Measurements from ENCODE around the gene OPA1.

The OPA1 gene, protein sequence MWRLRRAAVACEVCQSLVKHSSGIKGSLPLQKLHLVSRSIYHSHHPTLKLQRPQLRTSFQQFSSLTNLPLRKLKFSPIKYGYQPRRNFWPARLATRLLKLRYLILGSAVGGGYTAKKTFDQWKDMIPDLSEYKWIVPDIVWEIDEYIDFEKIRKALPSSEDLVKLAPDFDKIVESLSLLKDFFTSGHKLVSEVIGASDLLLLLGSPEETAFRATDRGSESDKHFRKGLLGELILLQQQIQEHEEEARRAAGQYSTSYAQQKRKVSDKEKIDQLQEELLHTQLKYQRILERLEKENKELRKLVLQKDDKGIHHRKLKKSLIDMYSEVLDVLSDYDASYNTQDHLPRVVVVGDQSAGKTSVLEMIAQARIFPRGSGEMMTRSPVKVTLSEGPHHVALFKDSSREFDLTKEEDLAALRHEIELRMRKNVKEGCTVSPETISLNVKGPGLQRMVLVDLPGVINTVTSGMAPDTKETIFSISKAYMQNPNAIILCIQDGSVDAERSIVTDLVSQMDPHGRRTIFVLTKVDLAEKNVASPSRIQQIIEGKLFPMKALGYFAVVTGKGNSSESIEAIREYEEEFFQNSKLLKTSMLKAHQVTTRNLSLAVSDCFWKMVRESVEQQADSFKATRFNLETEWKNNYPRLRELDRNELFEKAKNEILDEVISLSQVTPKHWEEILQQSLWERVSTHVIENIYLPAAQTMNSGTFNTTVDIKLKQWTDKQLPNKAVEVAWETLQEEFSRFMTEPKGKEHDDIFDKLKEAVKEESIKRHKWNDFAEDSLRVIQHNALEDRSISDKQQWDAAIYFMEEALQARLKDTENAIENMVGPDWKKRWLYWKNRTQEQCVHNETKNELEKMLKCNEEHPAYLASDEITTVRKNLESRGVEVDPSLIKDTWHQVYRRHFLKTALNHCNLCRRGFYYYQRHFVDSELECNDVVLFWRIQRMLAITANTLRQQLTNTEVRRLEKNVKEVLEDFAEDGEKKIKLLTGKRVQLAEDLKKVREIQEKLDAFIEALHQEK

DNA sequence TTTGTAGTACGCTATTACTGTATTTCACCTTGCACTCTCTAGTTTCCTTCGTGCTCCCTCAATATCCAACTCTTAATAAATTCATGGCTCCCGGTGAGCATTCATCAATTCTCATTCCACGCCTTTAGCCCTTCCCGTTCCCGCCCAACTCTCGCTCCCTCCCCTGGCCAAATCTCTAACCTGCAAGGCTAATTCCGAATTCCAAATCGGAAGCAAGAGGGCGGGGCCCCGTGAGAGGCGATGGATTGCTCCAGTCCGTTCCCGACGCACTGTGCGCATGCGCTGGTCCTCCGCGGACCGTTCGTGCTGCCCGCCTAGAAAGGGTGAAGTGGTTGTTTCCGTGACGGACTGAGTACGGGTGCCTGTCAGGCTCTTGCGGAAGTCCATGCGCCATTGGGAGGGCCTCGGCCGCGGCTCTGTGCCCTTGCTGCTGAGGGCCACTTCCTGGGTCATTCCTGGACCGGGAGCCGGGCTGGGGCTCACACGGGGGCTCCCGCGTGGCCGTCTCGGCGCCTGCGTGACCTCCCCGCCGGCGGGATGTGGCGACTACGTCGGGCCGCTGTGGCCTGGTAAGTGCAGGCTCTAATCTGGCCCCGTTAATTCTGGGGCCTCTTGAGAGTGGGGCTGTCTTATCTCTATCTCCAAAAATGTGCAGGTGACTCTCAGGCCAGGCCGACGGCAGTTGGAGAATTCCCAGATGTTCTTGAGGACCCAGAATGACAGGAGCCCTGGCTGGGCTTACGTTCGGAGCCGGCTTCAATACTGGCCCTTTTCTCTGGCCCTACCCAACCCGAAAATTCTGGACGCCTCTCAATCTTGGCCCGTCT, at the start of gene OPA1:
Gene OPA1, plus strand, starts transcription at position 368 of the 827 bp plus-strand sequence. Its CDS starts 170 bp downstream, at position 538.
- peak; percentile 94 for DNase-seq (ENCODE audit: low read depth)

DNA sequence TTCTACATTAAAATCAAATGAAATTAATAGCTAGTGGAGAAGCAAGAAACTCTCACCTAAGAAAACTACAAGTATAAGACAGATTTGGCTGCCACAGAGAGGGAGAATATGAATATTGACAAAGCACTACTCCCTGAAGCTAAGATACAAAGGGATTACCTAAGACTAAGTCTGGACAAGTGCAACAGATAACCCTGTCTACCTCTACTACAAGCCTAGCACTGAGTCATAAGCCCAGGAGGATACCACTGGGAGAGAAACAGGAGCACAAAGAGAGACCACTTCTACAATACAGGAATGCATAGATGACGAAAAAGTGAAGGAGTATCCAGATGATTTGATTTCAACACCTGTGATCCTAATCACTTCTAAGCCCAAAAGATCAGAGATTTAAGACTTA, 48.7 kb upstream of the OPA1 start:
- DNase-seq (ENCODE audit: low read depth): no peak

DNA sequence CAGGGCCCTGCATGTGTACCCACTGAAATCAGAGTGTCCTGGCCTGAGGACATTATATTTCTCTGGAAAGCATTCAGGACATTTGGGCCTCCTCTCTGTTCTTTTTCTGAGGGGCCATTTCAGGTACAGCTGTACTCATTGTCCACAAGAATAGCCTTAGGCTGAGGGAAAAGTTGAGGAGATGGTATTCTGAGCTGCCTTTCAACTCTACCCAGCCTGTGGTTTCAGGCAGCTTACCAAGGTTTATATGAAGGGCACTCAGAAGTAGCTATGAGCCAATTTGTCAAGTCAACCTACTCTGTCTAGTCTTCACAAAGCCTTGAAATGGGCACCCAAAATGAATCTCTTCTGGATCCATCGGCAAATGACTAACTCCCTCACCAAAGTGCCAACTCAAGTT, 47.7 kb upstream of the OPA1 start:
- DNase-seq (ENCODE audit: low read depth): no peak

DNA sequence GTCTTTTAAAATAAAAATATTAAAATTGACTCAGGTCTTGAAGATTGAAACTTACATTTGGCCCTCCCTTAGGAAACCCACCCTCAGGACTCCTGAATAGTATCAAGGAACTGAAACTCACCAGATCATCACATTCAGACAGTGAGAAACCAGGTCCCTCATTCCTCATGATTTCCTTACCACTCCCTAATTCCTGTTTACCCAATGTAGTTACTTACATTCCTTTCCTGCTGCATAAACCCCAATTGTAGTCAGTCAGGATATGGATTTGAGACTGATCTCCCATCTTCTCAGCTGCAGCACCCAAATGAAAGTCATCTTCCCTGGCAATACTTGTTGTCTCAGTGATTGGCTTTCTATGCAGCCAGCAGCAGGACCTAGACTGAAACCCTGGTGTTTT, 46.9 kb upstream of the OPA1 start:
- no peak for DNase-seq (ENCODE audit: low read depth)

DNA sequence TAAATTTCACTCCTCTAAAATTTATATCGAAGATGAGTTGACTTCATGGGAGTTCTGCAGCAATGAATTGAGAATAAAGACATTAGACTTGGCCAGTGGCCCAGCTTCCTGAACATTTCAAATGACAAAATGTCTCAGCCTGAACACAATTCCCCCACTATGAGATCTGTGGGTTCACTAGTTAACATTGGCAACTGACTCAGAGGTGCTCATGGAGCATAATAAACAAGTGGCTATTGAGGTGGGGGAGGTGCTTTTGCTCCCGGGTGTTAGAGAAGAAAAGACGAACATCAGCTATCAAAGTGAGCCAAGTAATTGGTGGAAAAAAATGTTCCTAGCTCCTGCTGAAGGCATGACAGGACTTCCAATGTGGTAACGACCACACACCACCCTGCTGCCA, 44.6 kb upstream of the OPA1 start:
- no peak for DNase-seq (ENCODE audit: low read depth)

DNA sequence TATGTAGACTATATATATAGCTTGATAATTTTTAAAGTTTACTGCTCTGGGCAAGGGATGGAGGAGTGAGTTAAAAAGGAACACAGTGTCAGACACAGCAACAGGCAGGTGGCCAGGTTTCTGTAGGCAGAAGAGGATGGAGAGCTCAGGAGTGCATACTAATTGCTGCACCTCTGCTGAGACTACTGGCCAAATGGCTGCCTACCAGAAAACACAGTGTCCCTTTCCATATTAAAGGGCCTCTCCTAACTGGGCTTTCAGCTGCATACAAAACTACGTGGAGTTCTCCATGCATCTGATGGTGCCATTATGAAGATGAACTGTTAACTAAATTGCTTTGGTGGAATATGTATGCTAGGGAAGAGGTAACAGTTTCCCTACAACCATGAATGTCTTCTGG, 40.1 kb upstream of the OPA1 start:
- no peak for DNase-seq (ENCODE audit: low read depth)

DNA sequence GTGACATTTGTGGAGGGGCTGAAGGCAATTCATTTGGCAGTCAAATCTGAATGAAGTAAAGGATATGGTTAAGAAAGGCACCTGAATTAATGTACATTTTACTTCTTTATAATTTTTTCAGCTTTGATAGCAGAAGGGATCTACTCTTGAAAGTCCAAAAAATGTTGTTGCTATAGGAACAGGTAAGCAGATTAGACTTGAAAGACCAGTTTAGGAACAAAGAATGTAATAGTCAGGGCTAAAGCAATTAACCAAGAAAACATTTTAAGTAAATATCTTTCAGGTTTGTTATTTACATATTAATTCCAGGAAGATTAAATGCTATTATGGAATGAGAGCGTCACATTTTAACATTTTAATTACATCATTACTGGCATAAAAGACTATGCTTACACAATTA, 39.4 kb upstream of the OPA1 start:
- no peak for DNase-seq (ENCODE audit: low read depth)

DNA sequence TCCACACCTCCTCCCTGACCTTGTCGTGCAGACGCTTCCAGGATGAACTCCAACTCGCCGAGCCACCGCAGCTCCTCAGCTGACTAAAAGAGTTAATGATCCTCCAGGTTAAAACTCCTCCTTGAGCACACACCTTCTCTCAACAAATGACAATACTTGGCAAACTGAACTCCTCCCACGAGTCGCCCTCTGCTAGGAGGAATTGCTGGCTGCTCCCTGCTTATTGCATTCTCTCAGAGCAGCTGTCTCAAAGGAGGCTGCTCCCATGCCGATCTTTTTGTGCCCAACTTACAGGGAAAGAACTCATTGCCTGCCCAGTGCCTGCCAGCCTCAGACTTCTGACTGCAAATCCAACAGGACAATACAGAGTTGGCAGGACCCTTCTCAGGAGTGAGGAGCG, 38.2 kb upstream of the OPA1 start, which contains the start of gene ATP13A4:
Gene ATP13A4, minus strand, starts transcription at position 85 of the 400 bp plus-strand sequence. CDS start 96 bp downstream, outside the sequence.
- DNase-seq (ENCODE audit: low read depth): no peak

DNA sequence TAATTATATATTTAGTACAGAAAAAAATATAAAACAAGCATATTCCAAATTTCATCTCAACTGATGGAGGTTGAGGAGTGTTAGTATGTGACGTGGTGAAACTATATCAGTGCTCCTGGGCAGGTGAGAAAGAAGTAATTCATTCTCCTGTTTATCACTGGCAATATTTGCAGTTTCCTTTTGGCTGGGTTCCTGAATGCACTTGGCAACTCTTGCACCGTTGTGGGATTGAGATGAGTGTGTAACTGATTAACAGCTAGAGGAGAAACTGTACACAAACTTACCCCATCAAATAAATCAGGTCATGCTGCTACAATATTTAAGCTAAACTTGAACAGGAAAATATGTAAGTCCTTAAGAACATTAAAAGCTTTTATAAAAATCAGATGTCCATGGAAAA, 36.2 kb upstream of the OPA1 start:
- DNase-seq (ENCODE audit: low read depth): no peak

DNA sequence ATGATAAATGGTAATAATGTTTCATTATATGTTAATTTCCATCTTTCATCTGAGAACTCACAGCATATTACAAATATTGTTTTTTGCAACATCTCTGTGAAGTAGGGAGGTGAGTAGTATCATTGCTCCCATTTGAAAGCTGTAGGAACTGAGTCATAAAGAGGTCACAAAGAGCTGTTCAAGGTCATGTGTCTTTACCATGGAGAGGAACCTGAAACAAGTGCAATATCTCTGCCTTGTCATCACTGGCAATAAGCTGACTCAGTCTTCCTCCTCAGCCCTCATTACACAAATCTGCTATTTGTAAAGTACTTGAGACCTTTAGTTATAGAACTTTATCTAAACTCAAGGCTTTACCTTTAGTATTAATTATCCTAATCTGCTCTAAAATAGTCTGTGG, 33.9 kb upstream of the OPA1 start:
- DNase-seq (ENCODE audit: low read depth): no peak

DNA sequence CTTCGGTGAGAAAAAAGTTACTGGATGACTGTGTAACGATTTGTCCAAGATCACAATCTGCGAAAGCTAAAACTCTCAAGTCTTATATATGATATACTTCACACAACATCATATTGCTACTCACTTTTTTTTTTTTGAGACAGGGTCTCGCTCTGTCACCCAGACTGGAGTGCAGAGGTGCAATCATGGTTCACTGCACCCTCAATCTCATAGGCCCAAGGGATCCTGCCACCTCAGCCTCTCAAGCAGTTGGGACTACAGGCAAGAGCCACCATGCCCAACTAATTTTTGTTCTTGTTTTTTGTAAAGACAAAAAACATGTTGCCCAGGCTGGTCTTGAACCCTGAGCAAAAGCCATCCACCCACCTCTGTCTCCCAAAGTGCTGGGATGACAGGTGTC, 32.9 kb upstream of the OPA1 start:
- no peak for DNase-seq (ENCODE audit: low read depth)

DNA sequence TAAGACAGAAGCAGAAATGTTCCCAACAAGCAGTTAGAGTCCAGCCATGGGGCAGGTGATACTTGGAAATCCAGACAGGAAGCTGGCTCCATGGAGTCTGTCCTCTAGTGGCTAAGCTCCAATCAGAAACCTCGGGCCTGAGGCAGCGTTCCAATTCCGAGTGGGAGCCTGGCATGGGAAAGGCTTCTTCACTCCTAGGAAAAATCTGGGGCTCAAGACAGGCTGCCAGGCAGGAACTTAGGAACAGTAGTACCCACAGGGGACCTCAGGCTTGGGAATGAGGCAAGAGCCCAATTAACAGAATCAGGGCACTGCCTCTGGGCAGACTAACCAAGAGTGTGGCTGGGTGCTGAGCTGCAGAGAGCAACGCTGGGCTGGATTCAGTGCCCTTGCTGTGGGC, 32.1 kb upstream of the OPA1 start:
- no peak for DNase-seq (ENCODE audit: low read depth)

DNA sequence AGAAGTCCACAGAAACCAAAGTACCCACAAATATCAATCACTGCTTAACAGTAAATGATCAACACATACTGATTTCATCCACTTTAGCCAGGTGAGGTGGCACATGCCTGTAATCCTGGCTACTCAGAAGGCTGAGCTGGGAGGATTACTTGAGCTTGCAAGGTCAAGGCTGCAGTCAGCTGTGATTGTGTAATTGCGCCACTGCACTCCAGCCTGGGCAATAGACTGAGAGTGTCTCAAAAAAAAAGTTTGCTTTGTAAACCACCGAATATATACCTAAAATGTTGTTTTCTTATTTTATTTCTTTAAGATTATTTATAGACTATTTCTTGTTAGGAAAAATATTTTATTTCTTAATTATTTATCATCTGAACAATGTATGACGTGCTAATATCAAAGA, 29.6 kb upstream of the OPA1 start:
- no peak for DNase-seq (ENCODE audit: low read depth)

DNA sequence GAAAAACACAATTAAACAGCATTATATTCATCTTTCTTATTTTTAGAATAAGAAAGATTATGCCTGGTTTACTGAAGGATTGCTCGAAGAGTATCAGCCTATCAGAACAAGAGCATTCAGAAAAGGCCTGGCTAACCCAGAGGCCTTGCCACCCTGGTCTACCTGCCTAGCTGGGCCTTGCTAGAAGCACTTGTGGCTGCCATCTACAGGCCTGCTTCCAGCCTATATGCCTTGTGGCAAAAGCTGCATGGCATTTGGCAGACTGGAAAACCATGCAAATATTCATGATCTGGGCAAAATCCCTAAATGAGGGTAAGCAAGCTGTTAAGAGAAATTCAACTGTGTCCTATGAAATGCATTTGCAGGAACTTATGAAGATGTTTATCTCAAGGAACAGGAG, 29.0 kb upstream of the OPA1 start:
- no peak for DNase-seq (ENCODE audit: low read depth)

DNA sequence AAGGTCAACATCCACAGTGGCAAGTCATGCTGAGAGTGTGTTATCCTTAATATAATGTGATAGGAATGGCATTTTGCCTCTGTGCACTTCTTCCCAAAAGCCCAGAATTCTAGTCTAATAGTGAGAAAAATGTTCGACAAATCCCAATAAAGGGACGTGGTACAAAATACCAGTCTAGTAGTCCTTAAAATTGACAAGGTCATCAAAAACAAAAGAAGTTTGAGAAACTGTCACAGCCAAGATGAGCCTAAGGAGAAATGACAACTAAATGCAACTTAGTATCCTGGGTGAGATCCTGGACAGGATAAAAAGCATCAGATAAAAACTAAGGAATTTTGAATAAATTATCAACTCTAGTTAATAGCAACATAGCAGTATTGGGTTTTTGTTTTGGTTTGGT, 23.9 kb upstream of the OPA1 start:
- DNase-seq (ENCODE audit: low read depth): no peak

DNA sequence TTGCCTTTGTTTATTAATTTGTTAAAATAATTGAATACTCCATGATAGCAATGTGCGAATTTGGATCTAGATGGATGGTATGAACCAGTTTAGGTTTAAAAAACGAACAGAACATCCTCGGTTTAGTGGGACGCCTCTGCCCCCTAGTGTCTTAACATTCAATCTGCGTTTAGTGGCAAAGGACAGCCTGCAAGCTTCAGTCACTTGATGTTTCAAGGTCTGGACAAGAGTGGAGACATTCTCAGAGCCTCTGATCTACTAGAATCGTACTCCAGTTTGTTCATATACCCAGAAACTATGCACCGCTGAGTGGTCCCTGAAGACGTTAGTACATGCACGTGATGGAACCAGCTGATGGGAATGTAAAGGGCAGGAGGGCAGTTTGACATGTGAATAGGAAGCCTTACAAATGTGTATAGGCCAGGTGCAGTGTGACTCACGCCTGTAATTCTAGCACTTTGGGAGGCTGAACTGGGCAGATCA, 20.5 kb upstream of the OPA1 start:
- no peak for DNase-seq (ENCODE audit: low read depth)

DNA sequence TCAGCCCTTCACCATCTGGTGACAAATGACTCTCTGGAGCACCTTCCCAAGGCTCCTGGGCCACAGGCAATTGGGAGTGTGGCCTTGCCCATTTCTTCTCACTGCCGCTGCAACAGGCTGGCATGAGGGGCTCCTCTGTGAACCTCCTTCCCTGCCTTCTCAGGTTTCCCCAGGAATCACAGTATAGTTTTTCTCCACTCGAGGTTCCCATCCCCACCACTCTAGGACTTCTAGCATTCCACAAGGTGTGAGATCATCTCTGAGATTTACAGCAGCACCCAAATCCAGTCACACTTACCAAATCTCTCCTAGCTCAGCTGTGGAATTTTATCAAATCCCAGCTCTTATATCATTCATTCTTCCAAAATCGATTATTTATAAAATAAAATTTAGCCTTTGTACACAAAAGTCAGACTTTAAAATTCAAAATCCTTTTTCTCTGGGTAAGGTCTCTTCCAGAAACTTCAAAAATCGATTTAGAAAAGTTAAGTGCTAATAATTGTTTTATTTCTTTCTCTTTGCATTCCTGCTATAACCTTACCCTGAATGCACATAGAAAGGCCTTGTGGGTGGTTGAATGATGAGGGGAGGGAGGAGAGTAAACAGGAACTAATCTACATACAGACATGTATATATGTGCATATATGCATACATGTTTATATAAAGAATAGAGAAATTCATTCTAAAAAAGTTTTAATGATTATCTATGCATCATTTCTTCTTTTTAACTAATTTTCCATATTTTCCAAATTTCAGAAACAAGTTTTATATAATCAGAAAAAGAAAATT, 19.4 kb upstream of the OPA1 start:
- DNase-seq (ENCODE audit: low read depth): no peak

DNA sequence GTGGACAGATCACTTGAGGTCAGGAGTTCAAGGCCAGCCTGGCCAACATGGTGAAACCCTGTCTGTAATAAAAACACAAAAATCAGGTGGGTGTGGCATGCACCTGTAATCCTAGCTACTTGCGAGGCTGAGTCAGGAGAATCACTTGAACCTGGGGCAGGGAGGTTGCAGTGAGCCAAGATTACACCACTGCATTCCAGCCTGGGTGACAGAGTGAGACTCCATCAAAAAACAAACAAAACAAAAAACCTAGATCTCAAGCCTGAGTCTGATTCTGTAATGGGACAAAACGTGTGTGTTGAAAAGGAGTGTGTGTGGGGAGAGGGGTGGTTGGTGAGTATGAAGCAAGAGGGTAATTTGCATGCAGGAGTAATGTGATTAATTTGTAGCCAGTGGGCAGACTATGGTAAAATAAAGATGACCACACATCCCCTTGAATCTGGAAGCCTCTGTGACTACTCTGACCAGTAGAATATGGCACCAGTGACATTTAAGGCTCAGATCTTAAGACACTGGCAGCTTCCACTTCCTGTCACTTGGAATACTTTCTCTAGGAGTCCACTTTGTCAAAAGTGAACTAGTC, 18.4 kb upstream of the OPA1 start:
- DNase-seq (ENCODE audit: low read depth): no peak

DNA sequence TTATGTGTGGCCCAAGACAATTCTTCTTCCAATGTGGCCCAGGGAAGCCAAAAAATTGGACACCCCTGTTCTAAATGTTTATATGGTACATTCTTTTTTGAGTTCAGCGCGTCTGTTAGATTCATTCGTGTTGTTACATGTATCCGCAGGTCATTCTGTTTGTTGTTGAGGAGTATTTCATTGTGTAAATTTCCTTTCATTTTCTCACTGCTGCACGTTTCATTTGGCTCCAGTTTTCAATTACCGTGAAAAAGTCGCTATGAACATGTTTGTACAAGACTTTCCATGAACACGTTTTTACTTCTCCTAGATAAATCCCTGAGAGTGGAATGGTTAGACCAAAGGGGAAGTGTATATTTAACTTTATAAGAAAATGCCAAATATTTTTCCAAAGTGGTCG, 7.5 kb upstream of the OPA1 start:
- no peak for DNase-seq (ENCODE audit: low read depth)

DNA sequence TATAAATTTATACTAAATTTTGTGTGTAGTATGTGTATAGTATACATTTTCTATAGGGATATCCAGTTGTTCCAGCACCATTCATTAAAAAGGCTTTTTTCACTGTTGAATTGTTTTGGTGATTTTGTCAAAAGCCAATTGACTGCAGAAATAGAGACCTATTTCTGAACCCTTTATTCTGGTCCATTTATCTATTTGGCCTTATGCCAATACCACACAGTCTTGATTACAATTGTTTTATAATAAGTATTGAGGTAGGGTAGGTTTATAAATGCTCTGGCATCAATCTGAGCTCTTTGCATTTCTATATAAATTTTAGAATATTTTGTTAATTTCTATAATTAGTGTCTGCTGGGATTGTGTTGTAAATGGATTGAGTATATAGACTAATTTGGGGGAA, 6.5 kb upstream of the OPA1 start:
- DNase-seq (ENCODE audit: low read depth): no peak

DNA sequence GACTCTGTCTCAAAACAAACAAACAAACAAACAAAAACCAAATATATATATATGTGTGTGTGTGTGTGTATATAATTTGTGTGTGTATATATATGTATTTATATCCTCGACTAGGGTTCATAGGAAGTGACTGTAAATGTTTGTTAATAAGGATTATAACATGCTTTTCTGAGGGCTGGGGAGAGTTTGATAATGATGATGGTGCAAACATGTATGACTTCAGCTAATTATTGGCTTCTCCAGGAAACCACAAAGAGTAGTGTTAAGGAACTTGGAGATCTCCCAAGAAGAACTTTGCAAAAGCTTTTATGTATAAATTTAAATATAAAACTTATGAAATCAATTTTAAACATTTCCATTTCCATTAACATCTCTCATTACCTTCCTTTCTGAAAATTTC, 3.9 kb upstream of the OPA1 start:
- no peak for DNase-seq (ENCODE audit: low read depth)

Data from HS-5 (cell line).